Kidney glomerular epithelial cell (primary cell): Measurements from ENCODE around the gene ZEB2.

Experiments used
- DNase-seq: peaks from one replicate; lab custom pipeline; 2025; lab: John Stamatoyannopoulos, UW

ZEB2 gene

DNA sequence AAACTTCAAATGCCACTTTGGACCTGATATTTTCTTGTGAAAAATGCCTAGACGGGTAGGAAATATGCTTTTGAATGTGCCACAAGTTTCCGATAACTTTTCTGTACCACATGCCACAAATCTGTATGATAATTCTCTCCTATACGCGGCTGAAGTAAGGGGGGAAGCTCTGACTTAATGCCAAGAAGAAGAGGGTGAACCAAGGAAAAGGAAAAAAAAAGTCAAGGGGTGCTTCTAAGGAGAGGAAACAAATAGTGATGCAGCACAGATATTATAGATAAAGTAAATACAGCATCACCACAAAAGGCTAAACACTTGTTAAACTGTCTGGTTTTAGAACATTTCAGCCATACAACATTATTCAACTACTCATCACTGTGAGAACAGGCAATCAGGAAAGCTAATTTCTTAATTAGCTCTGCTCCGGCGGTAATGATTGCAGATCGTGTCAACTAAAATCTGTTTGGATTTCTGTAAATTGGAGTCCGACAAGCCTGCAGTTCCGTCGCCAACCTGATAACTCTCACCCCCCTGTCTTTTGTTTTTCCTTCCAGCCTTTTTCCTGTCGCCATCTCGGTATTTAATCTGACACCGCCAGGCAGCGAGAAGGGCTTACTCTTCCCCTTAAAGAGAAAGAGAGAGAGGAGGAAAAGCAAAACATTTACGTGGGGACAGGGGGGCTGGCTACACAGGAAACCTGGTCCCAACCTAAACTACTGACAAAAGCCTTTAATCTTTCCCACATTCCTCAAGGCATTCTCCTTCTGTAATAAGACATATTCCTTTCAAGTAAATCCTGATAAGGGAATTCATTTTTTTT, 67.5 kb downstream of the ZEB2 start:
- peak; percentile 69 for DNase-seq

DNA sequence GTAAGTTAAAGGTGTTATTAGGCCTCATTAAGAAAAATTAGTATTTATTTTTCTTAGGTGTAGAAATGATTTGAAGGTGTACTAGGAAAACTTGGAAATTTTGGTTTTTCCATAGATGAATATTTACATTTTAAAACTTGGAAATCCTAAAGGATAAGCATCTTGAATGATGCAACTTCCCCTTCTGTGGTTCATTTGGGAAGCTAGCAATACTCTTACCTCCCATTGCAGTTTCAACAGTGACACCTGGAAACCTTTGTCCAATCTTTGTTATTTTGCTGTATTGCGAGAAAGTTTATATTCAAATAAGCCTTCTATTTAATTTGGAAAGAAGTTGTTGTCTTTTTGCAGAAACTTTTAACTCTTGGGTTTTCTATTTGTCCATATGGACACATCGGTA, 68.5 kb downstream of the ZEB2 start:
- no peak for DNase-seq

DNA sequence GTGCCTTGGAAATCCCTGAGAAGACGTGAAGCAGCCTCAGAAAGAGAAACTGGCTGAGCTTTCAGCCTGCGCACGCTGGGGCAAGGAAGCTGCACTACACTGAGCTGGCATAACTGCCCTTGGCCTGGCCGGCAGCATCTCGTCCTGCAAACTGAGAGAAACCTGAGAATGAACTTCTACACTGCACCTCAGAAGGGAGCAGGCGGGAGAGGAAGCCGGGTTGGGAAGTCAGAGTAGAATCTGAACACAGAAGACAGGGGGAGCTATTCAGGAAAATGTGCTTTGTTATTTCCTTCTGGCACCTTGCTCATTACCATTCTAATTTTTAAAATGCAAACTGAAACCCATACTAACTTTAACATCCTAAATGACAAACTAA, 70.9 kb downstream of the ZEB2 start:
- DNase-seq = peak; percentile 22

DNA sequence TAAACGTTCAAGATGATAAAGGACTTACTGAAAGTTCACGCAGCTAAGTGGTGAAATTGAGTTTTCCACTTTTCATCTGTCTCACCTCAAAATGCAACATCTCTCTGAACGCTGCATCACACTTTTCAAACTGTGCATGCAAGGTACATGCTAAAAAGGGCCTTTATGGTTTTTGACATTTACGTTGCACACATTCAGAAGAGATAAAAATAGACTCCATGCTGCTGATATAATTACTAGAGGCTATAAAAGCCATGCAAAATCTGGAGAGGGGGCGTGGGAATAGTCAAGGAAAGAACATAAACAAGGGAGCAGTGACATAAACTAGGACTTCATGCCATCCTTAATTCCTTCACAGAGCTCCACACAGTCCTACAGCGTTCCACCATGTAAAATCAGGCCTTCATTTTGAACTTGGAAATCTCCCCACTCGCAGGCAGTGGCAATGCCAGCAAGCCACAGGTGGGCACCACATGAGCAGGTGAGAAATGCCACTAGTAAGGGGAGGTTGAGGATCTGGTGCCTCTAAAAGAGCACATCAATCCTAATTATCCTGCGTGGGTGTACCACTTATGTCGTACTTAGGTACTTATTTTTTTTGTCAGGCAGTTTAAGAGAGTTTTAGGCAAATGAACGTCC, 71.4 kb downstream of the ZEB2 start:
- DNase-seq = no peak

DNA sequence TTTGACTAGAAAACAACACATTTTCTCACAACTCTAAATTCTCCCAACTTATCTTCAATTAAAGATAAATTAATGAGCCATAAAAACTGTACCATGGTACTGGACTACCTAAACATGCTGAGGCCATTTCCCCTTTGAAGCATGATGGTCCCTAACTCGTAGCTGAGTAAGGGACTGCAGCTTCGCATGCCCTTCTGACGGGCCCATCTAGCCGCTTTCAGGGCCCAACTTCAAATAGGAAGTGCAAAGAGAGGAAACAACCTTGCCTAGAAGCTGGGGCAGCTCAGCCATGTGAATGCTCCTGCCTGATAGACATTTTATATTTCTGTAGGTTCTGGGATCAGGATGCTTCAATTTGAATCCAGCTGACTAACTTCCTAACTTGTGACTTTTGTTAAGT, 72.4 kb downstream of the ZEB2 start:
- no peak for DNase-seq

DNA sequence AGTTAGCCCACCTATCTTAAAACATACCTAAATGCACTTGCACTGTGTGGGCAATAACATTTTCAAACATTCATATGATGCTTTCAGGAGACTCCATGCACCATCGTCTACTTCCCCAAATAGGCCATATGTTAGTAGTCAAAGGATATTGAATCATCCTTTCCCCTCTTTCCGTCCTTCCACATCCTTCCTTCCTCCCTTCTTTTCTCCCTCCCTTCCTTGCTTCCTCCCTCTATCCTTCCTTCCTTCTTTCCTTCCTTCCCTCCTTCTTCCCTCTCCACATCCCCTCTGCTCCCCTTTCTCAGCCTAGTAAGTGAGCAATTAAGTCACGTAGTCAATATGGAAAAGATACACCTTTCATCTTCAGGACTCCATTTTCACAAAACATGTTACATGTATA, 73.8 kb downstream of the ZEB2 start:
- DNase-seq = no peak

DNA sequence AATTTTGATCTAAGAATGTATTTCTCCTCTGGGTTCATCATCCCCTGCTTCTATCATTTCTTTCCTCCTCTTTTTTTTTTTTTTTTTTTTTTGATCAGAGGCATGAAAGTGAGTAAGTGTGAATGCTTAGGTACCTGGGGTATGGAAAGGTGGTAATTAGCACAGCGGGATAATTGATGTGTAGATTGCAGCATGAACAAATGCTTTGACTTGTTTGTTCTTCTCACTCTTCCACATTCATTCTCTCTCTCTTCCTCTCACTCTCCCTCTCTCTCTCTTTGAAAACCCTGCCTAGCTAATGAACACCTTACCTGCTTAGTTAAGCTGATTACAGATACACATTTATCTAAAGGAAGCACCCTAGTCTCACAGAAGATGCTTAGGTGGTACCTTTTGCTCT, 74.7 kb downstream of the ZEB2 start:
- no peak for DNase-seq

DNA sequence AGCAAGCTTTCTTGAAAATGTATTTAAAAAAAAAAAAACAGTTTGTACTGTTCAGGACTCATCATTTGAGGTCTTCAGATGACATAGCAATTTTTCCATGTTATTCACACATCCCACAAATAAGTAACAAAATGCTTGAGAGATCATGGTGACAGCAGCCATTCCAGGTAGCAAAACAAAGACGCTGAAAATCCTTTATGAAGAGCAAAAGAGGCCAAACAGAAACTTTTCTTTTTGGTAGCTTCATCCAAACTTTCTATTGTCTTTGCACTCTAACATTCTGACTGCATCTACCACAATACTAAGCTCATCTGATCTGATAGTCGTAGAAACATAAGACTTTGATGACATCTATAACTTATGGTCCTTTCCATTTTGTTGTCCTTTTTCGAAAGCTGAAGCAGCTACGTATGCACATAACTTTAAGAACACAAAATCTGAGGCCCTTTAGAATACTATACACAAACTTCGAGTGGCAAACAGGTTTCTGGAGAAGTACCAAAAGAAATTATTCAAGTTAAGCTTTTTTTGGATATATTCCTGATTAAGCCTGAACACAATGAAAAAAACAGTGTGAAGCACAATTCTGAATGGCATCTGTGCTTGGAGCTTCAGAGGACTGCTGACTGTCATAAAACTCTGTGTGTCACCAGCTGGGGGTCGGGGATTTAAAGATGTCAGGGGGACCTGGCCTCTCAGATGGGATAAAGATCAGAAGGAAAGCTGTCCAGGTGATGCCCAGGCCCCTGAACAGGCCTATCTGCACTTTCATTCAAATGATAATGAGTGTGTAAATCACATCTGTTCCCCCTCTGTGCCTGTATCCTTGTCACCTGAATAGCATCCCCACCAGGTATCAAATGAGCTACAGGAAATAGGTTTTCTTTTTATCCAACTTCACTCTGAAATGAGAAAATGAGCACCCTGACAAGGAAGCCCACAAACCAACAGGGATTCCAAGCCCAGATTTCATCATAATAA, 75.8 kb downstream of the ZEB2 start:
- no peak for DNase-seq

DNA sequence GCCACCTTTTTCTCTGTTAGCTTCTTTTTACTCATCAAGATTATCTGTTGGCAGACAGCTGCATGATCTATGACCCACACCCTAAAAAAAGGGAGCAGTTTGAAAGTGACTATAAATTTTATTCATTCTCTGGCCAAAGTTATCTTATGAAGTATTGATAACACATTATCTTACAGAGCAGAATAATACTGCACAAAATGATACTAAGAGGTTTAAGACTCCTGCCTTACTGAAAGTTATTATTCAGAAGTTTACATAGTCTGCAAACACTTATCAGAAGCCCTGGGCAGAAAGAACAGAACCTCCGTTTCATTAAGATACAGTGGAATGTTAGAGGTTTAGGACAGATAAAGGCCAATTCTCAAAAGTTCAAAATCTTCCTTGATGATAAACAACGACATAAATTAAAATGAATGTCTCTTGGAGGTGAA, 78.2 kb downstream of the ZEB2 start:
- no peak for DNase-seq

DNA sequence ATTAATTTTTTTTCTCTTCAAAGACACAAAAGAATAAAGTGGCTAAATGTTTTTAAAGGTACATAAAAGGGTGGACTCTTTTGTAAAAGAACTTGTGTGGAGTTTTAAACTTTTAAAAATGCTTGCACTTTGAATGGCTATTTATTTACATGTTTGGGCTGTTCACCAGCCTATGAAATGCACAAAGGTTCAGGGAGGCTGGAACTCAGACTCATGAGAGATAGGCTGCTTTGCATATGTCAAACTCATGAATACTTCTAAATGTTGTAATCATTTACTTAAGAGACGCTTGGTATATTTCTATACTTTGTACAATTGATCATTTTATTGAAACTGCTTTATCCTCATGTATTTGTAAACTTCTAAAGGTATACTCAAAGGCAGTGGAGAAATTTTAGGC, 79.9 kb downstream of the ZEB2 start:
- DNase-seq = no peak

DNA sequence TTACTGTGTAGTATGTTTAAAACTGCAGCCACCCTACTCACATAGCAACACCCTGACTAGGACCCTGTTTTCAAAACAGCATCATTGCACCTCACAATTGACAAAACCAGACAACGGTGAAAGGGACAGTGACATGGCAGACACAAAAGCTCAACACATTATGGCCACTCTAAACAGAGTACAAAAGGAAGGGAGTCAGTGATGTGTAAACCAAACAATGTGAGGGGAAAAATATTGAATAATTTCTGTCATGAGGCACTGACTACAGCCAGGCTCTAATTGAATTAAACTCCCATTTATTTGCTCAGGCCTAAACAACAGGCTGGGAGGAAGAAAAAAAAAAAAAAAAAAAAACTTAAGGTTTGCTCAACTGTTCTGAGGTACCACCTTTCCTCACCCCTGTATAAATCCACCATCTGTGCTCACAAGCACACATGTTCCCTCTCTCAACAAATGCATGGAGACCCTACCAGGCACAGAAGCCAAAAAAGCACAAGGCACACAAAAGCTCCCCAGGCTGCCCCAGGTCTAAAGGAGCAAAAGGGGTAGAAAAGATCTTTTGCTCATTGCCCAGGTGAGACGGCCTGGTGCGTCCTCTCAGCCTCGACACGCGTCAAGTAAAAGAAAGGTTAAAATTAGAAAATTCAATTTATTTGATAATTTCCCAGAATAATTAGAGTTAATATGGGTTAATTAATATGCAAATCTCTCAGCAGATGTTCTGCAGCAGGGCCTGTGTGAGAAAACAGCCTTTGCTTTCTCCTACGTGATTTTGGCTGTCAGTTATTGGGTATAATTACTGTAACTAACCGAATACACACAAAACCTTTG, 80.9 kb downstream of the ZEB2 start:
- no peak for DNase-seq

DNA sequence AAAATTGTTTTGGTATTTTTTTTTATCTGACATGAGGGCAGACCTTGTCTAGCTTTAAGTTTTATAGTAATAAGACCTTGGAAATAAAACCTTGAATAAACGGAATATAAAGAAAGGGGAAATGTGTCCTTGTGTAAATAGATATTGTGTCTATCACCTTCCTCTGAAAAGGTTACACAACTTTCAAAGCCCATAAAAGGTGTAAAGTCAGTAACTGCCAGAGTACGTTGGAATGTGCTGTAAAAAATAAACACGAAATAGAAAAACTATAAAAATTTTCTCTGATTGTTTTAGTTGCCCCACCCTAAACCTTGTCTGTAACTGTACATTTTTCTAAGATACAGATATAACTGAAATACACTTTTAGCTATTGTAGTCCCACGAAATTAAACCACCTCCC, 82.3 kb downstream of the ZEB2 start:
- DNase-seq = no peak

DNA sequence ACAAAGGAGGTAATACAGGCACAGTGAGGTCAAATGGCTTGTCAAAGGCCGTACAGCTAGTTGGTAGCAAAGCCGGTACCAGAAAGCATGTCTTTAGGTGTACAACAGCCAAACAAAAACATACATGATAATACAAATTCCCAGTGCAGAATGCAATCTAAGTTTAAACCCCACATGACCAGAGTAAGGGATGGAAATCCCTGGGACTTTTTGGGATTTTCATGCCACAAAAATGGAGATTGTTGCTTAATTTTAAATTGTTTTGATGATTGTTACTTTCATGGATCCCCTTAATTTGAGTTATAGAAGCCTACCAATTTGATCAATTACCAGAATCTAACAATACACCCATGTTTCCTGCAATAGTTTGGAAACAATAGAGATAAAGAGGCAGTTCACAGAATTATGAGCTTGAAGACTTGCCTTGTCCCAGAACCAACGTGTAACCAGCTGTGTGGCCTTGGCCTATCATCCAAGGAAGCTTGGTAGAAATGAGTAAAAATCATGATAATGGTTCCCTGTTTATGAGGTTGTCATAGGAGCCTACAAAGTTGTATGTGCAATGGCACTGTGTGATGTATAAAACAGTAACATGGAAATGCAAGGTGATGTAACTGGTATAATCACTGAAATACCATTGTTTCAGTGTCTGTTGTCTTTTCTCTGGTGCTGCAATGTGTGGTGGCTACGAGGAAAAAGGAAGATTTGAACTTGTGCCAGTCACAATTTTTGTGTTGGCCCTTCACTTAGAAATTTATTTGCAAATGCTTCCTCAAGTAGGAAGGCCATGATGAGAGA, 85.3 kb downstream of the ZEB2 start:
- no peak for DNase-seq

DNA sequence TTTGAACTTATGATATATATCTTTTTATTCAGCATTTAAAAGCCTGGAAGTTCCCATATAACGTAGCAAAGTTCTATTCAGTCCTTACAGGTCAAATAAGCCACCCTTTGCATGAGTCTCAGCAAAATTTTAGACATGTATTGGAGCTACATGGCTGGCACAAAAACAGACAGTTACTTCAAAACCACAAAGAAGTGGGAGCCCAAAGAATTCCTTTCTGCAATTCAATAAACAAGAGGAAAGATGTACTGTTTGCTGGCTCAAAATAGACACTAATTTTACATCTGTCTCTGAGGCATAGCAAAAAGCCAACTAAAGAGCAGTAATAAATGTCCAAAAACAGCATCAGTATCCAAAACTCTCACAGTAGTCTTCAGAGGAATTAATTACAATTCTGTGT, 87.0 kb downstream of the ZEB2 start:
- DNase-seq = no peak

DNA sequence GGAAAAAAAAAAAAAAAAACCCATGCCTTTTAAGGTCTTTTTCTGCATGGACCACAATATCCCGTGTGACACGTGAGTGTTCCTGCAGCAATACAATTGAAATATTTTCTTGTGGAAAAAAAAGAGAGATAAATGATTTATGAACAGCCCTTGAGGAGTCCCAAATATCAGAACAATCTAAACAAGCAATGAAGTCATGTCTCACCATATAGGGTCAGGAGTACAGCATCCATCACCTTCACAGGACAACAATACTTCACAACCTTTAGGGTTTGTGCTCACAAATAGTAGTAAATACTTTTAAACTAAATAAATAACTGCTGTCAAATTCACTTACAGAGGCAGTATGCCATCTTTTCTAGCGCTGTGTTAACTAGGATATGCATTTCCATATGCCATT, 87.9 kb downstream of the ZEB2 start:
- no peak for DNase-seq

DNA sequence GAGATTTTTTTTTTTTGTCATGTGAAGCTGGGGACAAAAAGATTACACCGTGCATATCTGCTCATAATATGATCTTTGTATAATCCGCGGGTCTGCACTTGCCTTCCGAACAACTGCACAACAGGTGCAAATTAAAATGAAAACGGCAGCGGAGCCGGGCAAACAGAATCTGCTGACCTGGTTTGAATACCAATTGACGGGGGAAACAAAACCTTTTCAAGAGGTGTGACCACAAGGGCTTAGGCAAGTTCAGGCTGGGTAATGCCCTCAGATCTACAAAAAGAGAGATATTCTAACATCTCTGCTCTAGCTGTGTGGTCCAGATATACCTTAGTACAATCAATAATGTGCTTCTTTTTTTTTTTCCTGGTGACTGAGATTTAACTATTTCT, 88.5 kb downstream of the ZEB2 start:
- DNase-seq = no peak

DNA sequence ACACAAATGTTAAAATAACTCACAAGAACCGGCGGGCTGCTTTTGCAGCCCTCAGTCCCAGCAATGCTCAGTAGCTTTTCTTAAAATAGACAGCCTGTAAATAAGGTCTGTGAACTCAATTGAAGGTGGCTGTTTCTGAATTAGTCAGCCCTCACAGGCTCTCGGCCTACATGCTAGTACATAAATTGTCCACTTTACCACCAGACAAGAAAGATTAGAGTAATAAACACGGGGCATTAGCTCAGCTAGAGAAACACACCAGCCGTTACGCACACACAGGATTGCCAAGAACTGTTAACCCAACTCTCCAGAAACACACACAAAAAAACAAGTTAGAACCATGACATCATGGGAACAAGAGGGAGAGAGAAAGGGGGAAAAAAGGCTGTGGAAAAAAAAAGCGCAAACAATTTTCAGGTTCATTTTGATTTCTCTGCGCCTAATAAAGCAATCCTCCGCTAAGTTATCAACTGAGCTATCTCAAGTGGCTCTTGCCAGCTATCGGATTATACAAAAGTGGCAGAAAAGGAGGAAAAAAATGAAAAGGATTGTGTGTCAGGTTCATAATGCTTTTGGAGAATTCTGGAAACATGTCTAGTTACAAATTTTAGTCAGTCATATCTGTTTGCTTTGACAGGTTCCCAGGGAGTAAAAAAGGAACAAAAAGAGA, 89.1 kb downstream of the ZEB2 start:
- DNase-seq = no peak

DNA sequence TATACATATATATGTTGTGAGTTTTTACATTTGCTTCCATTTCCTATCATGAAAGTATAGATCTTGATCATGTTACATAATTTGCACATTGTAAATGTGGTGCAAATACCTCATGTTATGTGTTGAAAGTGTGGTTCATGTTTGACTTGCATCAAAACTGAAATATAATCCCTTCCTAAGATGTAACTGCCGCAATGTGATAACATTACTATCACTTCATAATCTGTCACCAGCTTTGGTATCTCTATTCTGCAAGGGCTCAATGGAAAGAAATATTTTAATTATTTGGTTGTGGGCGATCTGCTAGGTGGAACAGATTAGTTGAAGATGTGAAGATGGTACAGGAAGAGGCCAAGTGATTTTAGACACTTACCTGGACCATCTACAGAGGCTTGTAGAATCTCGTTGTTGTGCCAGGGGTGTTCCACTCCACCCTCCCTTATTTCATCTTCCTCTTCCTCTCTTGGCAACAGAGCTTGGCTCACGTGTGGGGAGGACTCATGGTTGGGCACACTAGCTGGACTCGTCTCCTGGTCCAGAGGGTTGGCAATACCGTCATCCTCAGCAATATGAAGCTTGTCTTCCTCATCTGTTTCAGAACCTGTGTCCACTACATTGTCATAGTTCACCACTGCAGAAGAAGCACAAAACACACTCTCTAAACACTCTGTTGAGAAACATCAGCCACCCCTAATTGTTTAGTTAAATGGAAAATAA, 90.4 kb downstream of the ZEB2 start:
- DNase-seq = no peak

DNA sequence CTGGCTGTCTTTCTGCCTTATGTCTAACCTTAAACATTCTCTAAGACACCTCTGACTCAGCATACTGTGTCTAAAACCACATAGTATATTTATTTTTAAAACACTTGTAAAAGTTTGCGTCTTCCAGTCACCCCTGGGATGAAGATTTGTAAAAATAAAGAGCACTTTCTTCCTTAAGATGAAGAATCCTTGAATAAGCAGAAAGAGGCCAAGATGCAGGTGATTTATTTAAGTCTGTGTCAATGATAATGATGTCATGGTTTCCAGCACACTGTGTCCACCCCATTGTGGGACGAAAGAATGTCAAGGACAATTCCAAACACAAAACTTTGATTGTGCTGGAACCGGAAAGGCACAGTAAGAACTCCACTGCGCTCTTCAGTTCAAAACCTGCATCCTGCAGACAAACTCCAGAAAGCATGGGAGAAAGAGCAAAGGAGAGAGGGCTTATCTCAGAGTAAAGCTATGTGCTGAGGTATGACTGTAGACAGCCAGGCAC, 92.9 kb downstream of the ZEB2 start:
- no peak for DNase-seq

DNA sequence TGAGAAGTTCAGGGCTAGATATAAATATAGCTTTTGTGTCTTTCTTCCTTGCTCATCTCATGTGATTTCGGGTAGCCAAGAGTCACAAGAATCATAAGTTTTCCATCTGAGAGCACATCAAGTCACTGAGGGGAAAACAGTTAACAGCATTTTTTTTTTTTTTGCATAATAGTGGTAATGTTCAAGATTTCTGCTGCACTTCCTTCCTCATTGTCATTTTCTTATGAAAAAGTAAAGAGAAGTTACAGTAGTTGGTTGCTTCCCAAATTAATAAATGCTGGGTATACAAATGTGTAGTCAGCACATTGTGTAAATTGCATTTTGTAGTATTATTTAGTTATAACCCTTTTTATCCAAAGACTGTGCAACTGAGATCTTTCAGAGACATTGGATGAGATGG, 93.6 kb downstream of the ZEB2 start:
- no peak for DNase-seq
